Measurements from ENCODE around the gene PARD3.
"Not testable (repeated sequence)": the region's sequence is repeated elsewhere in the genome, so short reads cannot be mapped to it uniquely, and the experiment has no call there.

PARD3 gene

GRCh38 chr10:34707656-34708055, 107.4 kb downstream of the PARD3 start:
- DNase-seq = no peak

- not testable (repeated sequence) for DNase-seq
Observed at GRCh38 chr10:34706992-34707391, 108.1 kb downstream of the PARD3 start.

GRCh38 chr10:34706147-34706546, 108.9 kb downstream of the PARD3 start:
- no peak for DNase-seq

- no peak for DNase-seq
Observed at GRCh38 chr10:34705563-34705962, 109.5 kb downstream of the PARD3 start.

GRCh38 chr10:34704526-34705184, 110.4 kb downstream of the PARD3 start:
- no peak for DNase-seq

GRCh38 chr10:34702982-34703381, 112.1 kb downstream of the PARD3 start:
- DNase-seq = no peak

GRCh38 chr10:34702093-34702937, 112.8 kb downstream of the PARD3 start:
- no peak for DNase-seq

GRCh38 chr10:34701194-34701593, 113.9 kb downstream of the PARD3 start:
- DNase-seq = no peak

- not testable (repeated sequence) for DNase-seq
Observed at GRCh38 chr10:34700752-34701151, 114.3 kb downstream of the PARD3 start.

GRCh38 chr10:34699904-34700517, 115.1 kb downstream of the PARD3 start:
- DNase-seq = no peak

- no peak for DNase-seq
Observed at GRCh38 chr10:34698979-34699378, 116.1 kb downstream of the PARD3 start.

GRCh38 chr10:34698248-34698831, 116.8 kb downstream of the PARD3 start:
- DNase-seq = no peak

GRCh38 chr10:34697351-34698247, 117.5 kb downstream of the PARD3 start:
- no peak for DNase-seq

- no peak for DNase-seq
Observed at GRCh38 chr10:34696423-34696822, 118.7 kb downstream of the PARD3 start.

GRCh38 chr10:34690383-34691049, 124.6 kb downstream of the PARD3 start:
- DNase-seq = no peak

- no peak for DNase-seq
Observed at GRCh38 chr10:34689053-34689452, 126.0 kb downstream of the PARD3 start.

- no peak for DNase-seq
Observed at GRCh38 chr10:34687434-34688210, 127.5 kb downstream of the PARD3 start.

- DNase-seq = no peak
Observed at GRCh38 chr10:34682580-34682979, 132.5 kb downstream of the PARD3 start.

GRCh38 chr10:34681933-34682332, 133.2 kb downstream of the PARD3 start:
- DNase-seq = no peak

- no peak for DNase-seq
Observed at GRCh38 chr10:34679177-34679576, 135.9 kb downstream of the PARD3 start.

- DNase-seq = no peak
Observed at GRCh38 chr10:34677591-34677990, 137.5 kb downstream of the PARD3 start.

Data from NCI-H1436 (cell line).